Measurements from ENCODE around the gene SCGB3A1. TPM values are rescaled to one million over a fixed set of nuclear protein-coding genes. Genes with fewer than 3 reads are reported as not detected.

SCGB3A1 gene
- total and polyA plus RNA-seq, 2 of the 4 experiments (the other 2 are of a cell fraction), result not detected

GRCh38 chr5:180601591-180602480, 10.5 kb upstream of the SCGB3A1 start:
- no TSS peak for BruUV-seq (replicated peaks)
- POLR2A ChIA-PET (ENCODE audit: unreplicated experiment), result no interaction called here
- Histone ChIP-seq H3K4me3 (ENCODE audit: insufficient read depth, low read depth, low read length) (no peak overlapping the region), H3K9me3 (ENCODE audit: control insufficient read depth, insufficient read depth, low read length) (no peaks in the 10 kb centered on the region), H3K4me1 (ENCODE audit: control insufficient read depth, insufficient read depth, low read length) (no peaks in the 10 kb centered on the region), H2AK9ac (replicated peaks; ENCODE audit: low read depth, low read length, poor library complexity) (no peak overlapping the region), H3K9me1 (ENCODE audit: insufficient read depth, low read length) (no peaks in the 10 kb centered on the region), H2BK20ac (ENCODE audit: low read depth, low read length) (no peak overlapping the region), H2BK120ac (ENCODE audit: low read depth, low read length) (no peak overlapping the region), H2AFZ (replicated peaks; ENCODE audit: low read length, poor library complexity) (no peak overlapping the region), H4K20me1 (ENCODE audit: insufficient read depth, low read length) (no peaks in the 10 kb centered on the region; the same call in 1 of the 2 replicates), H2BK15ac (ENCODE audit: low read depth, low read length) (no peak overlapping the region), H3K27me3 (ENCODE audit: control insufficient read depth, insufficient read depth, low read length) (peaks cover 10% of the 10 kb centered on the region; the same call in 1 of the 2 replicates), H4K5ac (ENCODE audit: low read depth, low read length) (no peak overlapping the region), H3K79me1 (ENCODE audit: low read depth in 1 of 2, low read length in 2 of 2) (no peaks in the 10 kb centered on the region), H3K9ac (ENCODE audit: low read depth, low read length) (no peak overlapping the region), H3K56ac (ENCODE audit: extremely low read depth, insufficient read depth, low read length) (no peak overlapping the region), H3K36me3 (ENCODE audit: control insufficient read depth, insufficient read depth, low read length) (no peaks in the 10 kb centered on the region), H3K18ac (ENCODE audit: low read depth, low read length) (no peak overlapping the region), H2BK5ac (ENCODE audit: low read depth, low read length, poor library complexity, severe bottlenecking) (no peak overlapping the region), H3K27ac (ENCODE audit: insufficient read depth, low read length) (no peak overlapping the region), H3K23ac (ENCODE audit: low read depth, low read length) (no peak overlapping the region), H4K91ac (ENCODE audit: insufficient read depth, low read depth, low read length) (no peak overlapping the region), H3K4ac (ENCODE audit: low read depth, low read length) (no peak overlapping the region), H3K14ac (replicated peaks; ENCODE audit: low read depth, low read length) (no peak overlapping the region), H2AK5ac (ENCODE audit: low read depth, low read length) (no peak overlapping the region), H3K4me2 (ENCODE audit: low read depth, low read length) (no peak overlapping the region), H4K8ac (ENCODE audit: low read depth in 2 of 2, low read length in 2 of 2) (no peak overlapping the region)
- ATAC-seq (ENCODE audit: low read depth) (no peak), DNase-seq (no peak)
- in situ Hi-C loops (cut with MboI; ENCODE audit: low sequenced_read_pairs), result no loop called here
- CTCF ChIA-PET, result no interaction called here
- 70% methylated on average over 10 of the region's 36 CpGs; no CpG with 5 or more reads in 1 of the 2 experiments for WGBS, 2 experiments (ENCODE audit: extremely low coverage in 2 of 2, insufficient read length in 1 of 2)
- intact Hi-C loops (cut with micrococcal nuclease), result loop anchor here (10.0 kb wide), 1 partner anchor 397 kb away; the partner anchor contains the start of gene RASGEF1C
- dilution Hi-C loops (cut with HindIII; ENCODE audit: low sequenced_read_pairs, unreplicated experiment), result no loop called here
- TF ChIP-seq MAZ (IDR thresholded peaks at IDR 0.05; ENCODE audit: borderline replicate concordance, low read depth, low read length), result no peak
- TF ChIP-seq ELK1 (IDR thresholded peaks at IDR 0.05; ENCODE audit: borderline replicate concordance, low read depth, low read length), result no peak
- TF ChIP-seq BHLHE40 (IDR thresholded peaks at IDR 0.05; ENCODE audit: low read depth, low read length), result no peak
- no peak for TF ChIP-seq MXI1 (IDR thresholded peaks at IDR 0.05; ENCODE audit: borderline replicate concordance, low read depth, low read length)
- TF ChIP-seq FOS (IDR thresholded peaks at IDR 0.05; ENCODE audit: low read depth, low read length), result no peak
